ENCODE measurements around the gene RUNDC1.
A peak's percentile ranks its signal among the peaks of the same experiment; 100 is the strongest.
"Not testable (repeated sequence)": the region's sequence is repeated elsewhere in the genome, so short reads cannot be mapped to it uniquely, and the experiment has no call there.

RUNDC1 gene

DNA sequence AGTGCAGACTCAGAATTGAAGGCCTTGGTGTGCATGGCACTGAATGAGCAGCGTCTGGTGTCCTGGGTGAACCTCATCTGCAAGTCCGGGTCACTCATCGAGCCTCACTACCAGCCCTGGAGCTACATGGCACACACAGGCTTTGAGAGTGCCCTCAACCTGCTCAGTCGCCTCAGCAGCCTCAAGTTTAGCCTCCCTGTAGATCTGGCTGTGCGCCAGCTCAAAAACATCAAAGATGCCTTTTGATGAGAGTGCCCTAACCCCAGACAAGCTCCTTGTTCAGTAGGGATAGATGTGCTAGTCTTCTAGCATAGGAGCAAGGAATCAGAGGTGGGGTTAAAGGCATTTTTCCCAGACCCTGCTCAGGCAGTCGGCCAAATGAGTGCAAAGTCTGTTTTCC, 11.1 kb downstream of the RUNDC1 start:
- no CpG with 5 or more reads among the region's 6 CpGs for WGBS (ENCODE audit: insufficient coverage, insufficient read length)
- no peak for DNase-seq (ENCODE audit: low read depth, low spot score)
- no peak overlapping the region for H3K27ac ChIP-seq (ENCODE audit: low read length)
- H3K9me3 ChIP-seq (ENCODE audit: control insufficient read depth, insufficient read depth, low read length): no peaks in the 10 kb centered on the region
- peaks cover 29% of the 10 kb centered on the region for H3K36me3 ChIP-seq (ENCODE audit: control insufficient read depth, insufficient read depth, low read length)
- no peaks in the 10 kb centered on the region for H3K27me3 ChIP-seq (ENCODE audit: control insufficient read depth, insufficient read depth, low read length)
- no peaks in the 10 kb centered on the region for H3K4me1 ChIP-seq (ENCODE audit: control insufficient read depth, insufficient read depth, low read length)
- H3K4me3 ChIP-seq (ENCODE audit: low read length): no peak overlapping the region

DNA sequence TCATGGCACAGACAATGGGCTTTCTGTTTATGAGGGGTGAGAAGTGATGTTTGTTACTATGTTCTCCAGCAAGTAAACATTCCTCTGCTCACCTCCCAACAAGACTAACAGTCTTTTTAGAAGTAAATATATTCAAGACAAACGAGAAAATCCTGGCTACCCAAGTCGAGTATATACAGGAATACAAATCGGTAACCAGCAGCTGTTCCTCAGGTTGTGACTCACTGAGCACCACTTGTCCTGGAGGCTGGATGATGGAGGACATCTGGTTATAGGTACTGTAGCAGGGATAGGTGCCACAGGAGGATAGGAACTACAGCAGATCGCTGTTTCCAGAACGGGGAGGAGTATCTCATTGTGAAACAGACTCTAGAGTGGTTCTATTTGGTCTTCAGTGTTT, 12.5 kb downstream of the RUNDC1 start:
- no peaks in the 10 kb centered on the region for H3K27me3 ChIP-seq (ENCODE audit: control insufficient read depth, insufficient read depth, low read length)
- WGBS (ENCODE audit: insufficient coverage, insufficient read length): no CpG with 5 or more reads among the region's 5 CpGs
- no peak overlapping the region for H3K4me3 ChIP-seq (ENCODE audit: low read length)
- no peaks in the 10 kb centered on the region for H3K4me1 ChIP-seq (ENCODE audit: control insufficient read depth, insufficient read depth, low read length)
- no peak overlapping the region for H3K27ac ChIP-seq (ENCODE audit: low read length)
- peaks cover 26% of the 10 kb centered on the region for H3K36me3 ChIP-seq (ENCODE audit: control insufficient read depth, insufficient read depth, low read length)
- H3K9me3 ChIP-seq (ENCODE audit: control insufficient read depth, insufficient read depth, low read length): no peaks in the 10 kb centered on the region
- no peak for DNase-seq (ENCODE audit: low read depth, low spot score)

DNA sequence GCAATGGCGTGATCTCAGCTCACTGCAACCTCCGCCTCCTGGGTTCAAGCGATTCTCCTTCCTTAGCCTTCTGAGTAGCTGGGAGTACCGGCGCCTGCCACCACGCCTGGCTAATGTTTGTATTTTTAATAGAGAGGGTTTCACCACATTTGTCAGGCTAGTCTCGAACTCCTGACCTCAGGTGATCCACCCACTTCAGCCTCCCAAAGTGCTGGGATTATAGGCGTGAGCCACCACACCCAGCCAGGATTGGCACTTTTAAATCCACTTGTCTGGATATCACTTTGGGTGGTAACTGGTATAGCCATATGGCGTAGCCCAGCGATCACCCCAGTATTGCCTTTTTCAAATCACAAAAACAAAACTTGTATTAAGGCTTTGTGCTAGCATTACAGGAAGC, 13.5 kb downstream of the RUNDC1 start:
- DNase-seq (ENCODE audit: low read depth, low spot score); H3K4me3 ChIP-seq (ENCODE audit: low read length); H3K27me3 ChIP-seq (ENCODE audit: control insufficient read depth, insufficient read depth, low read length); H3K27ac ChIP-seq (ENCODE audit: low read length); H3K9me3 ChIP-seq (ENCODE audit: control insufficient read depth, insufficient read depth, low read length); H3K4me1 ChIP-seq (ENCODE audit: control insufficient read depth, insufficient read depth, low read length): not testable (repeated sequence)
- no CpG with 5 or more reads among the region's 10 CpGs for WGBS (ENCODE audit: insufficient coverage, insufficient read length)
- H3K36me3 ChIP-seq (ENCODE audit: control insufficient read depth, insufficient read depth, low read length): peaks cover 26% of the 10 kb centered on the region

DNA sequence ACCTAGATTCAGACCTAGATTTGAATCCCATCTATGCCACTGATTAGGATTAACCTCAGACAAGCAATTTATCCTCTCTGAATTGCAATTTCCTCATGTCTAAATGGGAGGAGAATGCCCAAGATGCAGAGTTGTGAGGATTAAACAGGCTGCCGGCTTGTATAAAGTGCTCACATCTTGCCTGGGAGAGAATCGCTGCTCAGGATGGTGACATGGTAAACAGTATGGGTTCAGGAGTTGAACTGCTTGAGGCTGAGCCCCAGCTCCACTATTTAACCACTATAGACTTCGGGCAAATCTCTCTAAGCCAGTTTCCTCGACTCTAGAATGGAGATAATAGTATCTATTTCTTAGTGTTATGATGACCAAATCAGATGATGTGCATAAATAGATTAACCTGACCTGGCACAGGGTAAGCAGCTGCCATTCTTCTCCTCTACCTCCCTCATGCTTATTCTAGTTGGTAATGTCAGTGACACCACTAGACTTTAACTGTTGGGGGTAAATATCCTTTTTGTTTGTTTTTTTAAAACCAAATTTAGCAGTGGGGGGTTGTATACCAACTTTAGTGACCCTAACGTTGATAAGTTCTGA, 17.1 kb downstream of the RUNDC1 start:
- WGBS (ENCODE audit: insufficient coverage, insufficient read length): no CpG with 5 or more reads among the region's 5 CpGs
- Histone ChIP-seq H3K4me1 (ENCODE audit: control insufficient read depth, insufficient read depth, low read length) (0 out of 2 replicates have a peak, but pooled peaks cover 1% of the 10 kb centered on the region), H3K4me3 (ENCODE audit: low read length) (peak overlapping the region; percentile 11; the same call in 1 of the 2 replicates), H3K36me3 (ENCODE audit: control insufficient read depth, insufficient read depth, low read length) (peaks cover 22% of the 10 kb centered on the region), H3K27me3 (ENCODE audit: control insufficient read depth, insufficient read depth, low read length) (no peaks in the 10 kb centered on the region), H3K27ac (ENCODE audit: low read length) (no peak overlapping the region), H3K9me3 (ENCODE audit: control insufficient read depth, insufficient read depth, low read length) (no peaks in the 10 kb centered on the region)
- no peak for DNase-seq (ENCODE audit: low read depth, low spot score)

DNA sequence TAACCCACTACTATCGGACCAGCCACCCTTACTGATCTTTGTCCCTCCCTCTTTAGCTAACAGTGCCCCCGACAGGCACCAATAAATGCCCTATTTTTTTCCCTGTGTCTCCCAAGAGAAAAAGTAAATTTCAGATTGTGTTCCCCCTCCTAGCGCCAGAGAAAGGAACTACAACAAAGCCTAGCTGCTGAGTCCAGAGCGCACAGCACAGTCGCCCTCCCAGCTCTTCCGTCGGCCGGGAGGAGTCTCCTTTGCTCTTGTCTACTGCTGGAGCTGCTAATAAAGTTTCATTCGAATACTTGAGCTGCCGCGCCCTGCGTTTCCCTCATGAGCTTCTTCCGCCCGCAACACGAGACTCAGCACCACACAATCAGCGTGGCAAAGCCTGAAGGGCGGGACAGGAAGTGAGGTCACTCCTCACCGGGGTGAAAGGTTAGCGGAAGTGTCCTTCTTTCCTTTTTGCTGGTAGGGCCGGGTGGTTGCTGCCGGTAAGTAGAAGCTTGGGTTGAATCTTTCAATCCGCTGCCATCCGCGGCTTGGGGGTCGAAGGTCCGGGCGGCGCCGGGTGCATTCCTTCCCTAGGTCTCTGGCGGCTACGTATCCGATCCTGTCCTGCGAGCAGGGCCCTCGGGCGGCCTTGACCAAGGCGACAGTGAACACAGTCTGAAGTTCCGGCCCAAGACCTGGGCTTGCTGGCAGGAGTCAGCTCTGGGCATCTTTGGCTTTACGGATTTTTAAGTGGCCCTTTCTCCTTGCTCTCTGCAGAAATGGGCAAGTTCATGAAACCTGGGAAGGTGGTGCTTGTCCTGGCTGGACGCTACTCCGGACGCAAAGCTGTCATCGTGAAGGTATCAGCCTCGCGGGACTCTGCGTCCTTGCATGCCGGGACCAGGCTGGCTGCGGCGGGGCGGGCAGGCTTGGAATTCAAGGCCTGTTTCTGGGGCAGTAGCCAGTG, 17.9 kb downstream of the RUNDC1 start, which contains the start of gene RPL27:
Gene RPL27 (plus strand): TSS at position 436 of the 955 bp plus-strand sequence. CDS start 332 bp downstream, at position 768.
- no CpG with 5 or more reads among the region's 49 CpGs for WGBS (ENCODE audit: insufficient coverage, insufficient read length)
- DNase-seq (ENCODE audit: low read depth, low spot score): peak; percentile 98
- H3K36me3 ChIP-seq (ENCODE audit: control insufficient read depth, insufficient read depth, low read length): peaks cover 26% of the 10 kb centered on the region
- H3K9me3 ChIP-seq (ENCODE audit: control insufficient read depth, insufficient read depth, low read length): no peaks in the 10 kb centered on the region
- H3K4me3 ChIP-seq (ENCODE audit: low read length): peak within 1 kb of the TSS; percentile 95
- no peak within 1 kb of the TSS for H3K27ac ChIP-seq (ENCODE audit: low read length)
- H3K27me3 ChIP-seq (ENCODE audit: control insufficient read depth, insufficient read depth, low read length): no peaks in the 10 kb centered on the region
- H3K4me1 ChIP-seq (ENCODE audit: control insufficient read depth, insufficient read depth, low read length): 0 out of 2 replicates have a peak, but pooled peaks cover 1% of the 10 kb centered on the region

DNA sequence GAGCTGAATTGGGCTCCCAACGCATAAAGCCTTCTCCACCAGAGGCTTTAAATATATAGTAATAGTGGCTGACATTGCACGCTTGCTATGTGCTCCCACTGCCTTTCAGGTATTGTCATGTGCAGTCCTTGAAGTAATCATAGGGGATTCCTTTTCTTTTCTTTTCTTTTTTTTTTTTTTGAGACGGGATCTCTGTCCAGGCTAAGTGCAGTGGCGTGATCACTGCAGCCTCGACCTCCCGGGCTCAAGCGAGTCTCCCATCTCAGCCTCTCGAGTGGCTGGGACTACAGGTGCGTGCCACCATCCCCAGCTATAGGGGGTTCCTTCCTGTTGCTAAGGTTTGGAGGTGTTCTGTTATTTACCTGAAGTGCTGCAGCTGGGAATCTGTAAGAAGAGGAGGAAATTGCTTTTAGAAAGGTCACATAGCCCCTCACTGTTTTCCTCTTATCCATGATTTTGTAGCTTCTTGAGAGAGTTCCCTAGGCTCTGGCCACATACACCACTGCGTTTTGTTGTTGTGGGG, 18.7 kb downstream of the RUNDC1 start:
- WGBS (ENCODE audit: insufficient coverage, insufficient read length): no CpG with 5 or more reads among the region's 10 CpGs
- Histone ChIP-seq H3K9me3 (ENCODE audit: control insufficient read depth, insufficient read depth, low read length) (no peaks in the 10 kb centered on the region), H3K27me3 (ENCODE audit: control insufficient read depth, insufficient read depth, low read length) (no peaks in the 10 kb centered on the region), H3K36me3 (ENCODE audit: control insufficient read depth, insufficient read depth, low read length) (peaks cover 30% of the 10 kb centered on the region), H3K4me1 (ENCODE audit: control insufficient read depth, insufficient read depth, low read length) (0 out of 2 replicates have a peak, but pooled peaks cover 1% of the 10 kb centered on the region), H3K4me3 (ENCODE audit: low read length) (peak overlapping the region; percentile 95), H3K27ac (ENCODE audit: low read length) (no peak overlapping the region)
- no peak for DNase-seq (ENCODE audit: low read depth, low spot score)

DNA sequence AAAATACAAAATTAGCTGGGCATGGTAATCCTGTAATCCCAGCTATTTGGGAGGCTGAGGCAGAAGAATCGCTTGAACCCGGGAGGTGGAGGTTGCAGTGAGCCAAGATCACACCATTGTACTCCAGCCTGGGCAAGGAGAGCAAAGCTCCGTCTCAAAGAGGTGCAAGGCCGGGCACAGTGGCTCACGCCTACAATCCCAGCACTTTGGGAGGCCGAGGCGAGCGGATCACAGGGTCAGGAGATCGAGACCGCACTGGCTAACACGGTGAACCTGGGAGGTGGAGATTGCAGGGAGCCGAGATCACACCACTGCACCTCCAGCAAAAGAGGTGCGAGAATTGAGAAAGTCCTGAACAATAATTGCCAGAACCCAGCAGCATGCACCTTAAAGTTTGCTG, 20.5 kb downstream of the RUNDC1 start:
- H3K9me3 ChIP-seq (ENCODE audit: control insufficient read depth, insufficient read depth, low read length); H3K27ac ChIP-seq (ENCODE audit: low read length); H3K27me3 ChIP-seq (ENCODE audit: control insufficient read depth, insufficient read depth, low read length); H3K4me1 ChIP-seq (ENCODE audit: control insufficient read depth, insufficient read depth, low read length); H3K4me3 ChIP-seq (ENCODE audit: low read length); DNase-seq (ENCODE audit: low read depth, low spot score): not testable (repeated sequence)
- H3K36me3 ChIP-seq (ENCODE audit: control insufficient read depth, insufficient read depth, low read length): peaks cover 30% of the 10 kb centered on the region
- WGBS (ENCODE audit: insufficient coverage, insufficient read length): no CpG with 5 or more reads among the region's 13 CpGs

DNA sequence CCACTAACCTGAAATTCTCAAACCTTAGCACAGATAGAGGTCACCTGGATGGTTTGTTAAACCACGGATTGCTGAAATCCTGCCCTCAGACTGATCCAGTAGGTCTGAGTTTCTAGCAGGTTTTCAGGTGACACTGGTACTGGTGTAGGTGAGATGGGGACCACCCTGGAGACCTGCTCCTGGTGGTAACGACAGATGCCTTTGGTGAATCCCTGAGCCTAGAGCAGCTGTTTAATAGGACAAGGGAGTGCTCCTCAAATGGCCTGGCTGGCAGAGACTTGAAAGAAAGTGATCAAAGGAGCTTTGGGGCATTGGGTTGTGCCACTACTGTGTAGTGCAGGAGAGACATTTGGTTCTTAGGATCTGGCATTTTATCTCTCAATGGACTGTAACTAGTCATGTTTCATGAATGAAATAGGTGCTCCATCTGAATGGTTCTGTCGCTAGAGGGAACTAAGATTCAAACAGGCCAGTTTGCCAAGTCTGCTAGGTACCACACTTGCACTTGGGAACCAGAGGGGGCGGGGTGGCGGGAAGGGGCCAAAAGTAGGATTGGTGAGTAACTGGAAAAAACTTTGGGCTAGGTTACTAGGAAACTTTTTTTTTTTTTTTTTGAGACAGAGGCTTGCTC, 23.3 kb downstream of the RUNDC1 start:
- no peaks in the 10 kb centered on the region for H3K9me3 ChIP-seq (ENCODE audit: control insufficient read depth, insufficient read depth, low read length)
- 0 out of 2 replicates have a peak, but pooled peaks cover 3% of the 10 kb centered on the region for H3K4me1 ChIP-seq (ENCODE audit: control insufficient read depth, insufficient read depth, low read length)
- H3K27me3 ChIP-seq (ENCODE audit: control insufficient read depth, insufficient read depth, low read length): no peaks in the 10 kb centered on the region
- H3K4me3 ChIP-seq (ENCODE audit: low read length): no peak overlapping the region
- no peak for DNase-seq (ENCODE audit: low read depth, low spot score)
- no peak overlapping the region for H3K27ac ChIP-seq (ENCODE audit: low read length)
- peaks cover 30% of the 10 kb centered on the region for H3K36me3 ChIP-seq (ENCODE audit: control insufficient read depth, insufficient read depth, low read length)
- no CpG with 5 or more reads among the region's 5 CpGs for WGBS (ENCODE audit: insufficient coverage, insufficient read length)

DNA sequence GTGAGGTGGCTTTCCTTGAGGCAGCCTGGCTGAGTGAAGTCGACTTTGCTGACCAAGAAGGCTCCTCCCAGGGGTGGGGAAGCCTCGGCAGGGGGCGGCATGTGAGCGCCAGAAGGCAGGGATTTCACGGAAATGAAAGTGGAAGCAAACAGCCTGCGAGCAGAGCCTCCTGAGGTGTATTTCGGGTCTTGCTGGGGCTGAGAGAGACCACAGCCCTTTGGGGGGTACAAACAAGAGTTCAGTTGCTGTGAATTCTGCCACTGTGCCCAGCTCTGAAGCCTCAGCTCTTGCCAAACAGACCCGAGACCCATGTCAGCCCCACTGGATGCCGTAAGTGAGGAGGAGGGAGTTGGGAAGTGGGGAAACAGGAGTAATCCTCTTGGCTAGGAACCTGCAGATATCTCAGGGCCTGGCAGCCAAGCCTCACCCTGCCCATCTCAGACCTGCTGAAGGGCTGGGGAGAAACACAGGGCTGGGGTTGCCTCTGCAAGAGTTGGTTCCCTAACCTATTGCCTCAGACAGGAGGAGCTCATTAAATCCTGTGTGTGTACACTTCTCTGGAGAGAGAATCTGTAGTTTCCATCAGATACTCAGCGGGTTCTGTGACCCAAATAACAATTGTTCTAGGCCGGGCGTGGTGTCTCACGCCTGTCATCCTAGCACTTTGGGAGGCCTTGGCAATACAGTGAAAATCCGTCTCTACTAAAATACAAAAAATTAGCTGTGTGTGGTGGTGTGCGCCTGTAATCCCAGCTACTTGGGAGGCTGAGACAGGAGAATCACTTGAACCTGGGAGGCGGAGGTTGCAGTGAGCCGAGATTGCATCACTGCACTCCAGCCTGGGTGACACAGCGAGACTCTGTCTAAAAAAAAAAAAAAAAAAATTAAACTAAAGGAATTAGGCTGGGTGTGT, 26.5 kb downstream of the RUNDC1 start, which contains the start of gene IFI35:
Gene IFI35 (plus strand): TSS at position 146 of the 913 bp plus-strand sequence. CDS start 164 bp downstream, at position 310.
- no CpG with 5 or more reads among the region's 18 CpGs for WGBS (ENCODE audit: insufficient coverage, insufficient read length)
- H3K36me3 ChIP-seq (ENCODE audit: control insufficient read depth, insufficient read depth, low read length): peaks cover 14% of the 10 kb centered on the region; the same call in 1 of the 2 replicates
- H3K27ac ChIP-seq (ENCODE audit: low read length): no peak within 1 kb of the TSS
- no peaks in the 10 kb centered on the region for H3K27me3 ChIP-seq (ENCODE audit: control insufficient read depth, insufficient read depth, low read length)
- H3K9me3 ChIP-seq (ENCODE audit: control insufficient read depth, insufficient read depth, low read length): no peaks in the 10 kb centered on the region
- H3K4me1 ChIP-seq (ENCODE audit: control insufficient read depth, insufficient read depth, low read length): 0 out of 2 replicates have a peak, but pooled peaks cover 1% of the 10 kb centered on the region
- peak within 1 kb of the TSS; percentile 4; the same call in 1 of the 2 replicates for H3K4me3 ChIP-seq (ENCODE audit: low read length)
- DNase-seq (ENCODE audit: low read depth, low spot score): no peak

Measured in iPS DF 6.9 (cell line).